ENCODE measurements around the gene STH.
"Not testable (repeated sequence)": the region's sequence is repeated elsewhere in the genome, so short reads cannot be mapped to it uniquely, and the experiment has no call there.

The STH gene

GRCh38 chr17:46006082-46006481, 7.0 kb downstream of the STH start:
- not testable (repeated sequence) for DNase-seq (ENCODE audit: low read depth)

DNA sequence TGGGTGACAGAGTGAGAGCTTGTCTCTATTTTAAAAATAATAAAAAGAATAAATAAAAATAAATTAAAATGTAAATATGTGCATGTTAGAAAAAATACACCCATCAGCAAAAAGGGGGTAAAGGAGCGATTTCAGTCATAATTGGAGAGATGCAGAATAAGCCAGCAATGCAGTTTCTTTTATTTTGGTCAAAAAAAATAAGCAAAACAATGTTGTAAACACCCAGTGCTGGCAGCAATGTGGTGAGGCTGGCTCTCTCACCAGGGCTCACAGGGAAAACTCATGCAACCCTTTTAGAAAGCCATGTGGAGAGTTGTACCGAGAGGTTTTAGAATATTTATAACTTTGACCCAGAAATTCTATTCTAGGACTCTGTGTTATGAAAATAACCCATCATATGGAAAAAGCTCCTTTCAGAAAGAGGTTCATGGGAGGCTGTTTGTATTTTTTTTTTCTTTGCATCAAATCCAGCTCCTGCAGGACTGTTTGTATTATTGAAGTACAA, 8.5 kb downstream of the STH start:
- DNase-seq (ENCODE audit: low read depth) = no peak

DNA sequence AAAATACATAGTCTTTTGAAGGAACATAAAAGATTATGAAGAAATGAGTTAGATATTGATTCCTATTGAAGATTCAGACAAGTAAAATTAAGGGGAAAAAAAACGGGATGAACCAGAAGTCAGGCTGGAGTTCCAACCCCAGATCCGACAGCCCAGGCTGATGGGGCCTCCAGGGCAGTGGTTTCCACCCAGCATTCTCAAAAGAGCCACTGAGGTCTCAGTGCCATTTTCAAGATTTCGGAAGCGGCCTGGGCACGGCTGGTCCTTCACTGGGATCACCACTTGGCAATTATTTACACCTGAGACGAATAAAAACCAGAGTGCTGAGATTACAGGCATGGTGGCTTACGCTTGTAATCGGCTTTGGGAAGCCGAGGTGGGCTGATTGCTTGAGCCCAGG, 9.5 kb downstream of the STH start:
- no peak for DNase-seq (ENCODE audit: low read depth)

- DNase-seq (ENCODE audit: low read depth) = no peak
These were observed 10.9 kb downstream of the STH start for GRCh38 chr17:46009681-46010596.

DNA sequence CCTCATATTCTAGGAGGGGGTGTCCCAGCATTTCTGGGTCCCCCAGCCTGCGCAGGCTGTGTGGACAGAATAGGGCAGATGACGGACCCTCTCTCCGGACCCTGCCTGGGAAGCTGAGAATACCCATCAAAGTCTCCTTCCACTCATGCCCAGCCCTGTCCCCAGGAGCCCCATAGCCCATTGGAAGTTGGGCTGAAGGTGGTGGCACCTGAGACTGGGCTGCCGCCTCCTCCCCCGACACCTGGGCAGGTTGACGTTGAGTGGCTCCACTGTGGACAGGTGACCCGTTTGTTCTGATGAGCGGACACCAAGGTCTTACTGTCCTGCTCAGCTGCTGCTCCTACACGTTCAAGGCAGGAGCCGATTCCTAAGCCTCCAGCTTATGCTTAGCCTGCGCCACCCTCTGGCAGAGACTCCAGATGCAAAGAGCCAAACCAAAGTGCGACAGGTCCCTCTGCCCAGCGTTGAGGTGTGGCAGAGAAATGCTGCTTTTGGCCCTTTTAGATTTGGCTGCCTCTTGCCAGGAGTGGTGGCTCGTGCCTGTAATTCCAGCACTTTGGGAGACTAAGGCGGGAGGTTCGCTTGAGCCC, 11.6 kb downstream of the STH start:
- no peak for DNase-seq (ENCODE audit: low read depth)

- no peak for DNase-seq (ENCODE audit: low read depth)
These were observed 12.9 kb downstream of the STH start for GRCh38 chr17:46011711-46012505.

- no peak for DNase-seq (ENCODE audit: low read depth)
These were observed 13.5 kb downstream of the STH start for GRCh38 chr17:46012506-46013079.

GRCh38 chr17:46013127-46013501, 14.1 kb downstream of the STH start:
- DNase-seq (ENCODE audit: low read depth) = no peak

- peak; percentile 29 for DNase-seq (ENCODE audit: low read depth)
These were observed 14.6 kb downstream of the STH start for GRCh38 chr17:46013502-46014165.

DNA sequence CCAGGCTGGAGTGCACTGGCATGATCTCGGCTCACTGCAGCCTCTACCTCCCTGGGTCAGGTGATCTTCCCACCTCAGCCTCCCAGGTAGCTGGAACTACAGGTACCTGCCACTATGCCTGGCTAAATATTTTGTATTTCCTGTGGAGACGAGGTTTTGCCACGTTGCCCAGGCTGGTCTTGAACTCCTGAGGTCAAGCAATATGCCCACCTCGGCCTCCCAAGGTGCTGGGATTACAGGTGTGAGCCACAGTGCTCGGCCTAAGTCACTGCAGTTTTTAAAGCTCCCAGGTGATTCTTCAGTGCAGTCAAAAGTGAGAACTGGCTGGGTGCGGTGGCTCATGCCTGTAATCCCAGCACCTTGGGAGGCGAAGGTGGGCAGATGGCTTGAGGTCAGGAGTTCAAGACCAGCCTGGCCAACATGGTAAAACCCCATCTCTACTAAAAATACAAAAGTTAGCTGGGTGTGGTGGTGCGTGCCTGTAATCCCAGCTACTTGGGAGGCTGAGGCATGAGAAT, 20.4 kb downstream of the STH start:
- DNase-seq (ENCODE audit: low read depth) = not testable (repeated sequence)

DNA sequence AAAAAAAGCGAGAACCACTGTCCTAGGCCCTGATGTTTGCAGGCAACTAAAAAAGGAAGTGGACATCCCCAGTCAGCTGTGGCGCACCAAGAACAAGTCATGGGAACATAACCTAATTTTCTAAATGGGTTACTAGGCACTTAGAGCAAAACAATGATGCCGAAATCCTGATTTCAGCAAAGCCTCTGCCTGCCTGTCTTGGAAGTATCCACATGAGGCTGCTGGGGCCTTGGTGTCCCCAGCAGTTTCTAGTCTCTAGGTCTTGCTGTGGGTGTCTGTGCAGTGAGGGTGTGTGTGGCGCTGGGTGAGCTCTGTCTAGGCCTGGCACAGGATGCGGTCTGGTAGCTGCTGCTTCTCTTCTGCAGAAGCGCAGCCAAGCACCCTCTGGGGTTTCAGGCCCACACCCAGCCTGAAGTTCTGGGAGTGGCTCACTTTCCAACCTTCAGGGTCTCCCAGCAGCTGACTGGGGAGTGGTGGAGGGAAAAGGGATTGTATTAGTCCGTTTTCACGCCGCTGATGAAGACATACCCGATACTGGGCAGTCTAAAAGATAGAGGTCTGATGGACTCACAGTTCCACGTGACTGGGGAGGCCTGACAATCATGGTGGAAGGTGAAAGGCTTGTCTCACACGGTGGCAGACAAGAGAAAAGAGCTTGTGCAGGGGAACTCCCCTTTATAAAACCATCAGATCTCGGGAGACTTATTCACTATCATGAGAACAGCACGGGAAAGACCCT, 21.1 kb downstream of the STH start:
- DNase-seq (ENCODE audit: low read depth) = no peak

- DNase-seq (ENCODE audit: low read depth) = no peak
These were observed 21.9 kb downstream of the STH start for GRCh38 chr17:46020998-46021397.

- not testable (repeated sequence) for DNase-seq (ENCODE audit: low read depth)
These were observed 24.3 kb downstream of the STH start for GRCh38 chr17:46023366-46023765.

- no peak for DNase-seq (ENCODE audit: low read depth)
These were observed 24.8 kb downstream of the STH start for GRCh38 chr17:46023783-46024388.

DNA sequence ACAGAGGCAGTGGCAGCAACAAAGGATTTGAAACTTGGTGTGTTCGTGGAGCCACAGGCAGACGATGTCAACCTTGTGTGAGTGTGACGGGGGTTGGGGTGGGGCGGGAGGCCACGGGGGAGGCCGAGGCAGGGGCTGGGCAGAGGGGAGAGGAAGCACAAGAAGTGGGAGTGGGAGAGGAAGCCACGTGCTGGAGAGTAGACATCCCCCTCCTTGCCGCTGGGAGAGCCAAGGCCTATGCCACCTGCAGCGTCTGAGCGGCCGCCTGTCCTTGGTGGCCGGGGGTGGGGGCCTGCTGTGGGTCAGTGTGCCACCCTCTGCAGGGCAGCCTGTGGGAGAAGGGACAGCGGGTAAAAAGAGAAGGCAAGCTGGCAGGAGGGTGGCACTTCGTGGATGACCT, 25.5 kb downstream of the STH start:
- DNase-seq (ENCODE audit: low read depth) = no peak

DNA sequence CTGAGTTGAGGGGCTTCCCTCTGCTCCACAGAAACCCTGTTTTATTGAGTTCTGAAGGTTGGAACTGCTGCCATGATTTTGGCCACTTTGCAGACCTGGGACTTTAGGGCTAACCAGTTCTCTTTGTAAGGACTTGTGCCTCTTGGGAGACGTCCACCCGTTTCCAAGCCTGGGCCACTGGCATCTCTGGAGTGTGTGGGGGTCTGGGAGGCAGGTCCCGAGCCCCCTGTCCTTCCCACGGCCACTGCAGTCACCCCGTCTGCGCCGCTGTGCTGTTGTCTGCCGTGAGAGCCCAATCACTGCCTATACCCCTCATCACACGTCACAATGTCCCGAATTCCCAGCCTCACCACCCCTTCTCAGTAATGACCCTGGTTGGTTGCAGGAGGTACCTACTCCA, 26.0 kb downstream of the STH start:
- DNase-seq (ENCODE audit: low read depth) = no peak

DNA sequence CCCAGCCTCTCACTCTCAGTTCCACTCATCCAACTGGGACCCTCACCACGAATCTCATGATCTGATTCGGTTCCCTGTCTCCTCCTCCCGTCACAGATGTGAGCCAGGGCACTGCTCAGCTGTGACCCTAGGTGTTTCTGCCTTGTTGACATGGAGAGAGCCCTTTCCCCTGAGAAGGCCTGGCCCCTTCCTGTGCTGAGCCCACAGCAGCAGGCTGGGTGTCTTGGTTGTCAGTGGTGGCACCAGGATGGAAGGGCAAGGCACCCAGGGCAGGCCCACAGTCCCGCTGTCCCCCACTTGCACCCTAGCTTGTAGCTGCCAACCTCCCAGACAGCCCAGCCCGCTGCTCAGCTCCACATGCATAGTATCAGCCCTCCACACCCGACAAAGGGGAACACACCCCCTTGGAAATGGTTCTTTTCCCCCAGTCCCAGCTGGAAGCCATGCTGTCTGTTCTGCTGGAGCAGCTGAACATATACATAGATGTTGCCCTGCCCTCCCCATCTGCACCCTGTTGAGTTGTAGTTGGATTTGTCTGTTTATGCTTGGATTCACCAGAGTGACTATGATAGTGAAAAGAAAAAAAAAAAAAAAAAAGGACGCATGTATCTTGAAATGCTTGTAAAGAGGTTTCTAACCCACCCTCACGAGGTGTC, 26.6 kb downstream of the STH start:
- DNase-seq (ENCODE audit: low read depth) = no peak

- DNase-seq (ENCODE audit: low read depth) = no peak
These were observed 27.4 kb downstream of the STH start for GRCh38 chr17:46026166-46027047.

All from fibroblast of the conjunctiva (primary cell).